SW480 (cell line): ENCODE measurements around the gene FOXP1.

ENCODE experiments used
- DNase-seq: peaks from one replicate; pipeline ENCODE4 v3.0.0-alpha.2; 2016; ENCODE audit warnings: low spot score

The FOXP1 gene

DNA sequence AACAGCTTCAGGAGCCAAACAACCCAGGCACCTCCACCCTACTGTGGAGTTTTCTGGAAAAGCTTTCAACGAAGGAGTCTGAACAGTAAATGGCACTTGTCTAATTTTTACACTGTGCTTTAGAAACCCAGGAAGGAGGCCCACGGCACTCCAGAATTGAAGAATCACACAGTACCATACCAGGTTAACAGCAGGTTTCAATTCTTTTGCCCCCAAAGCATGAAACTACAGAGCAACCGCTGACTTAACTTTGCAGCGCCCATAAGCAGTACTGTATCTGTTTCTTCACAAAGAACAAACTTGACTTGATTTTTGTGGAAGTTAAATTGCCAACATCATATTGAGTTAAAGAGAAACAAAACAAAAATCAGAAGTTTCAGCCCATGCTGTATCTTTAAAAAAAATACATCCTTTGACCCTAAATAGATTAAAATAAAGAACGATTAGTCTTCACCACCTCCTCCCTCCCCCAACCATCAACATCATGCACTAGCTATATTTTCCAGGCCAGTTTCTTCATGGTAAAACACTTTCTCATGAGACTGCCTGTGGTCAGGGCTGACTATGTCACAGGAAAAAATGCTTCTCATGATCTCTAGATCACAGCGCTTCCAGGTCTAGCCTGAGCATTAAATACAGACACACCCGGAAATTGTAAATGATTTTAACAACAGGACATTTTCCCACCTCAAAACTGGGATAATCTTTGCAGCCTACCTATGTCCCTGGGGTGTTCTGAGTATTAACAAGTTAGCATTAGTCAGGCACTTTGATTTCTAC, 456.3 kb downstream of the FOXP1 start:
- no peak for DNase-seq

DNA sequence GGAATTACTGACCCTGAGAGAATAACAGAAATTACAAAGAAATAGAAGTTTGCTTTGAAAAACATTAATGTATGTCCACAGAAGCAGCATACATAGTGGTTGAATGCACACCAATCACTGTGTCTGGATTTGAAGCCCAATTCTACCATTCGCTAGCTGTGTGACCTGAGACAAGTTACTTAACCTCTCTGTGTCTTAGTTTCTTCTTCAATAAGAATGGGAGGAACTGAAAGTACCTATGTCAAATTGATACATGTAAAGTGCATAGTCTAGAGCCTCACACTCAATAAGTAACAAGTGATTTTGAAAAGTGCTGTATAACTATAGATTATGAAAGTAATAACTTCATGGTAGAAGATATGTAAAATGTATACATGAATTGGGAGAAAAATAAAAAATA, 457.8 kb downstream of the FOXP1 start:
- no peak for DNase-seq

DNA sequence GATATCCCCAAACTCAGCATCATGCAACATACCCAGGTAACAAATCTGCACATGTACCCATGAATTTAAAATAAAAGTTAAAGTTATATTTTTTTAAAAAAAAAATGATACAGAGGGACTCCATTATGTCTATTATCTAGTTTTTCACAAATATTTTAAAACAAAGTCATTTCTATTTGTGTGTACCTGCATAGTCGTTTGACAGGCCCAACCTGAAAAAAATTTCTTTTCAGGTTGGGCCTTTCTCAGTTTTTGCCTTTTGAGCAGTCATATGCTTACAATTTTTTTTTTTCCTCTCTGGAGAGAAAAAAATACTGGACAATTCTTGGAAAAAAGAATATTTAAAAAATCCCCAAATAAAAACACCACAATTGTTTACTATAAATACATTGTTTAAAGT, 459.5 kb downstream of the FOXP1 start:
- no peak for DNase-seq

DNA sequence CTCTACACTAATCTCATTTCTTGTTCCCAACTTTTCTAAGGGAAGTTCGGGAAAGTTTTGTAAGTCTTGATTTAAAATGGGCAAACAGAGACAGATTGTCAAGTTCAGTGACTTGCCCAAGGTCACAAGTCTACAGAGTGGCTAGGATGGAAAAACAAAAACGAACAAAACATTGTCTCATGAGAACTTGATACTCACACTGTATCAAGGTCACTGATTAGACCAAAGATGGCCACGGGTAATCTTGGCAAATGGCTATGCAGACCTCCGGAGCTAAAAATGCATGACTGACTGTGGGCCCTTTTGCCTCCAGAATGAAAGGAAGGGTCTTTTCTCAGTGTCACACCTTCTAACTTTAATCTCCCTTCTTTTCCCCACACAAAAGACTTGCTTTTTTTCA, 460.9 kb downstream of the FOXP1 start:
- DNase-seq = no peak

DNA sequence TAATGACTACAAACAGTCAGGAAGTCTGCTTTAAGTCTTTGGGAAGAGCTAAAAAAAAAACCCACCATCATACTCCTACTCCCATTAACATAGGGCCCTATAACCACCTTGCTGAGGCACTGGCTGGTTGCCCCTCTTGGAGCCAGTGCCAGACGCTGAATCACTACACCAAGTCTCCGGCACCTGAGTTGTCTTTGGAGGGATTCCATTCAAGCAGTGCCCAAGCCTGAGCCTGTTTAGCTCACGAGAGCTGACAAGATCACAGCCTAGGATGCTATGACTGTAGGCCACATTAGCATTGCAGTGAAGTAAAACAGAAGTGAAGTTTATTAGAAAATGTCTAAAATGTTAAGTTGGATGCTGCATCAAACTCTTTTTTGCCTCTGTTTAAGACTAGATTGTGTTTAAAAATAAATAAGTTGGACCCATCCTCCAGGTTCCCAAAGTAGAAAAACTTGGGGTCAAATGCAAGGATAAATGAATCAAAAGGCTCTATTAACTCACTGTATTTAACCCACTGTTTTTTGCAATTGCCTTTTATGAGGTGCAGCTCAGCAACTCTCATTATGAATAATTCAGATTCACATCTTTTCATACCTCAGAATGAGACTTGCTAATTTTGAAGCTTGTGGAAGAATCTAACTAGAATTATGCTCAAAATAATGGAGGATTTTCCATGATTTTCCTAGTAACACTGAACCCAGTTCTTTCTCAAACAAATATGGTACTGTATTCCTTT, 461.9 kb downstream of the FOXP1 start:
- DNase-seq = no peak

DNA sequence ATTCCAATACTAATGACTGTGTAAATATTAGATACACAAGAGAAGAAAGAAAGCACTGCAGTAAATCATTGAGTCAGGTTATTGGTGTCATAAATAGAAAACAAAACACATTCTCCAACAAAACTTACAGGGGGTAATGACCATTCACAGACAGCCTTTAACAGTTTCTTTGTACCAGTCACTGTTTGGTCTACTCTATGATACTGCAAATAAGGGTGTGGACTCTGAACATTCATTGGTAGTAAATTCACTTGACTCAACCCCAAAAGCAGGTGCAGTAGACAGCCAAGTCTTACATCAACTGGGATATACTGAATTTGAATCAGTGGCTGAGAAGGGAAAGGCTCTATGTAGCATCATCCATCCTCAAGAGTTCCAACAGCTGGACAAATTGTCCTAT, 463.5 kb downstream of the FOXP1 start:
- no peak for DNase-seq

DNA sequence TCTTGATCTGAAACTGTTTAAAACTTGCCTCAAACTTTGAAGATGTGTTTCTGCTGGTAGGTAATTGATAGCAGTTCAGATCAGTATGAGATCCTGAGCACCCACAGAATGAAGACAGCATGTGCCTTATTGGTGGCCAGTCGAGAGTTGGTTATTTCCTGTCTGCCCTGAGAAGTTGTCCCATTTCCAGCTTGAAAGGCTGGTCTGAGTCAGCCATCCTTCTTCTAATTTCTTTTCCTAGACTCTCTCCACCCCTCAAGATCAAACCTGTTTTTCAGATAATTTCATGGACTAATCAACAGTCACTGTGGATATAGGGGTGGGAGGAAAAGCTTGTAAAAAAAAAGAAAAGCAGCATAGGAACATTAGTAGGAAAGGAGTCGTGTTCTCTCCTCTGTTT, 464.4 kb downstream of the FOXP1 start:
- no peak for DNase-seq

DNA sequence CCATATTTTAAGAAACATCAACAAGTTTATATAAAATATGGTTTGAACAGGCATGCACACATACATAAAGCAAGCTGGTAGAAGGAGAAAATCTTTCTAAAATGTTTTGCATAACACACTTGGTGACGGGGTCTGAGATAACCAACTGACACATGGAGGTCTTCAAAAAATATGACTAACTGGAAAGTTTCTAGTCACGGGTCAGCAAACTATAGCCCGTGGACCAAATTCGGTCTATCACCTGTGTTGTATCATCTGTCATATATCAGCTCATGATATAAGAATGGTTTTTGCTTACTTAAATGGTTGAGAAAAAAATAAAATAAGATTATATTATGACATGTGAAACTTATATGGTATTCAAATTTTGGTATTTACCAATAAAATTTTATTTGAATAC, 465.1 kb downstream of the FOXP1 start:
- DNase-seq = no peak

DNA sequence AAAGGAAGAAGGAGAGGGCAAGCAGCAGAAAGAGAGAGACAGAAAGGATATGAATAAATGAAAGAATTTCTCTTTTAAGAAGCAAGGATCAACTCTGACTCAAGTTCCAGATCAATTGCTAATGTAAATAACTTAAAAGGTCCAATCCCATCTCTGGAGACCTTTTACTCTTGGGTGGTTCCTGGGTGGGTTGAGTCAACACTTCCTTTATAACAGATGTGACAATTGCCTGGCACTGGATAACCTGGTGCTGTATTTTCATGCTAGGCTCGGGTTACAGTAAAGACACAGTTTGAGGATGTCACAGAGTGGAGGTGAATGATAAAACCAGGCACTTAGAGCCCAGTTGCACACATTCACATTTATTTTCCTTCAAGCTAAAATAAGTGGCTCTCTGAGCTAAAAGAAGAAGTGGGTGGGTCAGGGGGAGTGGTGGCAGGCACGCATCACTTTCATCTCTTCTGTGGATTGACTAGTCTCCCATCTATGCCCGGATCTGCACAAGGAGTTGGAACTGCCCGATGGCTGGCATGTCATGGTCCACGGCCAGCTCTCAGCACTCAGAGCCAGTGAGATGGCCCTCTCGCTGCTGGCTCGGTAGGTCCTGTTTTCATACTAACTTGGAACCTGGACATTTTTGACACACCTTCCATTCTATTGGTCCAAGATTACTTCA, 465.8 kb downstream of the FOXP1 start:
- no peak for DNase-seq

DNA sequence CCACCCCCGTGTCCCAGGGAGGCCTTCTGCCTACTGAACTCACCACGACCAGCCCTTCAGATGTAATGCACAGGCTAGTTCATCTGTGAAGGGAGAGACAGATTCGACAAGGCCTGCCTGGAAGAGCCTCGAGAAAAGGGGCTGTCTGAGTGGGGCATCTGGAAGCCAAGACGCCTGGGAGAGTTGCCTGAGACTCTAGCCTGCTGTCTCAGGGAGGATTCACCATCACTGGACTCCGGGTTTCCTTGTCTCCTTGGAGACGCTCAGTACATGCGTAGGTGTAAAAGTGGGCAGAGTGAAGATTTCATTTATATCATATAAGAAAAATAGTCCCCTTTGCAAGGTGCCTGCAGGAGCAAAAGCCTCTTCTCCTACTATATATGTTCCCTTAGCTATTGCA, 468.9 kb downstream of the FOXP1 start:
- no peak for DNase-seq

DNA sequence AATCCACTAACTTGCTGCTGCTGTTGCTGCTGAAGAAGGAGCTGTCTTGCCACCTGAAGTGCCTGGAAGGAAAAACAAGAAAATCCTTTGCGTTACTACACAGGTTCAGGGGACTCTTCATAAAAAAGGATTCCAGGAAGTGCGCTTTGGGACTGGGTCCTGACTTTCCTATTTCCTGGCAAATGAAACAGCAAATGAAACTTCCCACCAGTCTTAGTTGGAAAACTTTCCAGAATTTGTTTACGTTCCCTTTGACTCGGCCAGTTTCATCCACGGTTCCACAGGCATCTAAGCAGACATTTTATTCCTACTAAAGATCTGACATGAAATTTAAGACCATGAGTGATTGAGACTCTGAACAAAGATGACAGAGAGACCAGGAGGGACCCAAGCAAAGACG, 471.0 kb downstream of the FOXP1 start:
- no peak for DNase-seq

DNA sequence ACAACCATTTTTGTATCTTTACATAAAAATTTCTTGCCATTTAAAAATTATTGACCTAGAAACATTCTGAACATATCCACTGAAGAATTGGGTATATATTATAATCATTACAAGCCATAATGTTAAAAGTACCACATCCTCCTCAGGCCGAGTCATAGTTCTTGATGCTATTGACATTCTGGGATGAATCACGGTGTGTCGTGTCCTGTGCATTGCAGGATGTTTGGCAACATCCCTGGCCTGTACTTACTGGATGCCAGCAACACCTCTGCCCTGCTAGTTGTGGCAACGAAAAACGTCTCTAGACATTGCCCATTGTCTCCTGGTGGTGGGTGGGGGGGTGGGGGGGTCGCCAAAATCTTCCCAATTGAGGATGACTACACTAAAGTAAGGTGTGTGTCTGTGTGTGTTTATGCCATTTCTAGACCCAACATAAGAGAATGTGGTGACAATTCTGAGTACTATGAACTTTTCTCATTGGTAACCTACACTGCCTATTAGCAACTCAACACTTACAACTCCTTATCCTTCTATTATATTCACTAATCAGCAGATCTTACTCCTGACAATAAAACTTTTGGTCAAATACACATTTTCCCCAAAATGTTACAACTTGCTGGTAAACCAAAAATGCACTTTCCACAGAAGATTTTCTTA, 471.6 kb downstream of the FOXP1 start:
- no peak for DNase-seq

DNA sequence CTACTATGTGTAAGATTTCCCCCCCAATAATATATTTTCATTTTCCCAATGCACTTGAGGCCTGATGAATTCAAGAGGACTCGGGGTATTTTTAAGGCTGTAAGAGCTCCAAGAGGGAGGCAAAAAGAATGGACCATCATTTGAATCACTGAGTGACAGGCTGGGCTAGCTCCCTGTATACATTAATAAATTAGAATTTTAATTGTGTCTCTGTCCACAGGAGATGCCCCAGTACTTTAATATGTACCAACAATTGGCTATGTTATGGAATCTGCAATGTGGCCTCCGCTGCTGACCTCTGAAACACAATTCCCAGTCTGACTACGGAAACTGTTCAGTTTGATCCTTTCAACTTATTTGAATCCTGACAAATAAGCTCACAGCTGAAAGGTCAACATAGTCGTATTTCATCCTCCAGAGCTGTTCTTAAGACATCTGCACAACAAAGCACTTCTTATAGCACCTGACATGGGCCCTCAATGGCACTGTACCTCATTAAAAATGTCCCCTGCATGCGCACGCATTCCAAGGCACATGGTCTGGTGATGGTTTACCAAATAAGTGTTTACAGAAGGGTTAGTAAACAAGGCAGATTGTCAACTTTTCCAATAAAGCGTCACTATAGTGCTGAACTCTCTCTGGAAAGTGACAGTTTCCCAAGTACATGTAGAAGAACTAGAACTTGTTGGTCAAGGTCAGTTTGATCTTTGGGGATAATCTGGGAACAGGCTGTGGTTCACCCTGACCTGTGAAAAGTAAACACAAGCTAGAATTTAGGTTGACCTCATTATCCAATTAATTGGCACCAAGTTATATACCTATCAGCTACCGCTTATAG, 472.9 kb downstream of the FOXP1 start:
- no peak for DNase-seq

DNA sequence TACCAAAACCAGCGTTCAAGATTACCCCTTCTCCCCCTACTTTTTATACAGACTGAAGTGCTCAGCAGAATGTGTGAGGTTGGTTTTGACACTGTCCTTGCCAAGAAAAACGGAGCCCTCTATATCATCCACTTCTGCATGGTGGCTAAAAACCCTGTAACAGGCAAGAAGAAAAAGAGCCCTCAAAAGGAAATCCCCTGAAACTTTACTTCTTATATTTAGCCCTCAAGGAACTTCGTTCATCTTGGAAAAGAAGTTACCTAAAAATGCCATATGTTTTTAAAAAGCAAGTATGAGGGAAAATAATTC, 473.6 kb downstream of the FOXP1 start:
- DNase-seq = no peak

DNA sequence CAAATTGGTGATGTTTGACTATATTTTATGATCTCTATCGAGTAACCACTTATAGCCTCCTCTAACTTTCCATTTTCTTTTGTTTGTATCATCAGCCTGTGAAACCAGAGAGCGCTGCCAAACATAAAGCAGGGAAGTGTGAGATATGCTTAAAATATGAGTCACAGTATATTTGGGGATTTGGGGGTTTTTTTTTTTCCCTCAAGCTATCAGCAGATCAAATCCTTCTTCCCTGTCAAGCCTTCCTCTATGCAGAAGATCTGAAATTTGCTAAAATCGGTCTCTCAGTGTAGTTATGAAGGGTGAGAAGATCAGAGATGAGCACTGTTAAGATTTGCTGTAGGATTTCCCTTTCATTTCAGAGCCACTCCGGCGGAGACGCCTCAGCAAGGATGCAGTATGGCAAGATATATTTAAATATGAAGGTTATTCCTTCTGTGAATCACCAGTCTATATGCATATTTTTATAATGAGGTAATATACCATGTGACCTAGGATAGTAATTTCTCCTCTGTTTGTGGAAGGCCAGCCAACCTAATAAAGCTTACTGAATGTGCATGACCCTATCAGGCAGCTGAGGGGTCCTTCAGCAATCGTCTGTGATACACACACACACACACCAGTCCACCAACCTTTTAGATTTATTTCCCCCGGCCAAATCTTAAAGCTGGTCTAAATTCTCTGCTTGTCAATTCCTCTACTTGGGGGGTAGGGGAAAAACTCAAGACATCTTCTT, 474.1 kb downstream of the FOXP1 start:
- DNase-seq = no peak

DNA sequence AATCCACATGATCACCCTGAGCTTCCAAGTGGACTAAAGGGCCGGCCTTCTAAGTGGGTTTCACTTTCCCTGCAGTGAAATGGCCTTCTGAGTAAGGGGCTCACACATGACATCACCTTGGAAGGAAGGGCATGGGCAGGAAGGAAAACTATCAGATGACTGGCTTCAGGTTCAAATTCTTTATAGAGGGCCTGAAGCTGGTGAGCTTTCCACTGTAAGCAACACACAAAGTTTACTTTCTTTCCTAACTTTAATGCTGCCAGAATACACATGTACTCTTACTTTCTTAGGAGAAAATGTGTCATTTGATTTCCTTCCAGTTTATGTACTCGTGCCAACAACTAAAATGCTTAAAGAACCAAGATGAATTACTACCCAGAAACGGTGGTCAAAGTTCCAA, 475.6 kb downstream of the FOXP1 start:
- no peak for DNase-seq

DNA sequence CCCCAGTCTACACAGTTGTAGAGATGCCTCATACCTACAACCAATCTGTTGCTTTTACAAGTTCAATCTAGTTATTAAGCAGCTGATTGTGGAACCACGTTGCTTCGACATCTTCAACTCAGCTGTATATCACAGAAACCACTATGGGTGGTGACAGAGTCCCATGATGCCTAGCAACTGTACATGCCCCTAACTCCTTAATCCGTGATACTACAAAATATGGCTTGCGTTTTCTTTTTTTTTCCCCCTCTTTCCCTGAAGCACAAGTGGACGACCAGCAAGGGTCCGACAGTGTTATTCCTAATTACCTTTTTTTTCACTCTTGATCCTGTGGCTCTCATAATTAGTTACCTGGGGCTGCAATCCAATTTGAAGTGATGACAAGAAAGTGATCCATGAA, 478.6 kb downstream of the FOXP1 start:
- DNase-seq = no peak

DNA sequence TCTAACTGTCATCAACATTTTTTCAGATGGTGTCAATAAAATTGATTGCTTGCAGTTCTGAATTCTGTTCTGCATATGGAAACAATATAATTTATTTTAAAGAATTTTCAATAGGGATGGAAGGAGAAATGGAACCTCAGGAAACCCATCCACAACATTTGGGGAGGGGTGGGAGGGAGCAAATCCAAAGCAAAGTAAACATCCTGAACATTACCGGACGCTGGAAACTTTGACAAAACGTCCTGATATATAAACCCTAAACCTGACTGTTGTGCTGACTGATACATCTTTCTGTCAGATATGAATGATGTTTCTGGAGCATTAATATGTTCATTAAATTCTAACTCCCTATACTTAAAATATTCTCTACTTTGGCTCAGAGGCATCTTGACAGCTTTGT, 479.0 kb downstream of the FOXP1 start:
- no peak for DNase-seq

DNA sequence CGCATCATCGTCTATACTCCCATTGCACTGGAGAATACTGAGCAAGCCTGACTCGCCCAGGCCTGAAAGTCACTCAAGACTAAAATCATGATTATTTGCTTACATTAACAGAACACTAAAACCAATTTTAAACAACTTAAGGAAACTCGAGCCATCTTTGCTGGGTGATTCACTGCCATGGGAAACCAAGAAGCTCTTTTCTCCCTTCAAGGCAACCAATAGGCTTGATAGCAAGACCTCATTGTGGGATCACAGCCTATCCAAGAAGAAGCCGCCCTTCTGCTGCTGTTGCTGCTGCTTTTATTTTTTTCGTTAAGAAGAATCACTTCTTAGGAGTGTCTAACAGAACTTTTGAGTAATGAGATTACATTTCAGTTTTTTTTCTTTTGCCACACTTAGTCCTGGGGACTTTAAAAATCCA, 479.4 kb downstream of the FOXP1 start:
- DNase-seq = no peak

DNA sequence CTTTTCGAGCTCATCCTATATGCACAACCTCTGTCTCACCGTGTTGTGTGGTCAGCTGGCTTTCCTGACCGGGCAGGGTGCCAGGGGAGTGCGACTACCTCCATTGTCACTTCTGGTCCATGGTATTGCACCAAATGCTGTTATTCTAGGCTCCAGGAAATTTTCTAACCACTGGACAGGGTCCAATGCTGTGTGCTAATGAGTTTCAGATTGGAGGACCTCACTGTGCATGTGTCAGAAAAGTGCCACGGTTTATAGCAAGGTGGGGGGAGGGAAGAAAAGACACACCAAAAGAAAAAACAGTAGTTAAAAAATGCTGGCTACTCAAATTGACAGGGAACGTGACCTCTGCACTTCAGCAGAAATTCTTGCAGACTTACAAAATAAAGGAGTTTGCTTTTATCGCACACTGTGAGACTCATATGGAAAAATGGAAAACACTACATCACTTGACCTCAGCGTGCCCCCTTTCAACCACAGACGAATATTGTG, 480.1 kb downstream of the FOXP1 start:
- DNase-seq = no peak
